ENCODE results near the gene E2F1.

E2F1 gene

GRCh38 chr20:33653900-33654596 is 32.1 kb downstream of the E2F1 start:
- H3K9me3 ChIP-seq (ENCODE audit: insufficient read depth, low read depth, low read length): peaks cover 1% of the 10 kb centered on the region
- no peak overlapping the region for H3K27ac ChIP-seq (ENCODE audit: low read depth, low read length)
- H3K14ac ChIP-seq (ENCODE audit: low read length): no peak overlapping the region
- H2BK5ac ChIP-seq (ENCODE audit: low read depth, low read length, poor library complexity): no peak overlapping the region
- no peak overlapping the region for H4K8ac ChIP-seq (ENCODE audit: low read depth, low read length)
- no peaks in the 10 kb centered on the region for H3K79me2 ChIP-seq (ENCODE audit: control insufficient read depth, insufficient read depth, low read length, poor library complexity)
- no peaks in the 10 kb centered on the region for H3K79me1 ChIP-seq (ENCODE audit: low read length)
- H2AK5ac ChIP-seq (ENCODE audit: low read length): no peak overlapping the region
- H2AFZ ChIP-seq (ENCODE audit: insufficient read depth, low read length, poor library complexity): no peak overlapping the region
- H2BK12ac ChIP-seq (ENCODE audit: low read length): no peak overlapping the region
- H4K12ac ChIP-seq (ENCODE audit: low read depth, low read length): no peak overlapping the region
- peak; percentile 64 to 78 for DNase-seq
- no peak overlapping the region for H3K23ac ChIP-seq (ENCODE audit: low read length)
- no peak overlapping the region for H3K4me2 ChIP-seq (ENCODE audit: low read length)
- no peak overlapping the region for H3K4ac ChIP-seq (ENCODE audit: low read depth, low read length)
- no peak overlapping the region for H2BK120ac ChIP-seq (ENCODE audit: insufficient read depth, low read length, poor library complexity)
- H3K27me3 ChIP-seq (ENCODE audit: insufficient read depth, low read length): no peaks in the 10 kb centered on the region
- no CpG with 5 or more reads among the region's 11 CpGs for WGBS (ENCODE audit: extremely low coverage, insufficient coverage, insufficient read length)
- H3K18ac ChIP-seq (ENCODE audit: low read length): no peak overlapping the region
- H3K36me3 ChIP-seq (ENCODE audit: control insufficient read depth in 1 of 2, insufficient read depth in 2 of 2, low read length in 2 of 2): peaks cover 22 to 26% of the 10 kb centered on the region in 2 experiments
- peaks cover 7% of the 10 kb centered on the region in 2 experiments for H3K4me1 ChIP-seq (ENCODE audit: control insufficient read depth in 1 of 2, insufficient read depth in 2 of 2, low read length in 2 of 2)
- H3K9ac ChIP-seq (ENCODE audit: low read length): no peak overlapping the region
- no peak overlapping the region for H3K4me3 ChIP-seq (ENCODE audit: low read depth, low read length)
- no peak overlapping the region for H4K91ac ChIP-seq (ENCODE audit: low read depth, low read length)

GRCh38 chr20:33653218-33653899 is 32.8 kb downstream of the E2F1 start:
- Histone ChIP-seq H3K27me3 (ENCODE audit: insufficient read depth, low read length) (no peaks in the 10 kb centered on the region), H4K91ac (ENCODE audit: low read depth, low read length) (no peak overlapping the region), H3K4me1 (ENCODE audit: control insufficient read depth in 1 of 2, insufficient read depth in 2 of 2, low read length in 2 of 2) (peaks cover 7 to 9% of the 10 kb centered on the region in 2 experiments), H3K18ac (ENCODE audit: low read length) (no peak overlapping the region), H3K14ac (ENCODE audit: low read length) (no peak overlapping the region), H3K4me2 (ENCODE audit: low read length) (no peak overlapping the region), H3K4ac (ENCODE audit: low read depth, low read length) (no peak overlapping the region), H2BK12ac (ENCODE audit: low read length) (no peak overlapping the region), H3K23ac (ENCODE audit: low read length) (no peak overlapping the region), H2BK120ac (ENCODE audit: insufficient read depth, low read length, poor library complexity) (no peak overlapping the region), H4K8ac (ENCODE audit: low read depth, low read length) (no peak overlapping the region), H2BK5ac (ENCODE audit: low read depth, low read length, poor library complexity) (no peak overlapping the region), H4K12ac (ENCODE audit: low read depth, low read length) (no peak overlapping the region), H3K9me3 (ENCODE audit: insufficient read depth, low read depth, low read length) (no peaks in the 10 kb centered on the region), H3K27ac (ENCODE audit: low read depth, low read length) (no peak overlapping the region), H3K36me3 (ENCODE audit: control insufficient read depth in 1 of 2, insufficient read depth in 2 of 2, low read length in 2 of 2) (peaks cover 16 to 19% of the 10 kb centered on the region in 2 experiments), H2AFZ (ENCODE audit: insufficient read depth, low read length, poor library complexity) (no peak overlapping the region), H3K9ac (ENCODE audit: low read length) (no peak overlapping the region), H2AK5ac (ENCODE audit: low read length) (no peak overlapping the region), H3K79me1 (ENCODE audit: low read length) (no peaks in the 10 kb centered on the region), H3K79me2 (ENCODE audit: control insufficient read depth, insufficient read depth, low read length, poor library complexity) (no peaks in the 10 kb centered on the region), H3K4me3 (ENCODE audit: low read depth, low read length) (no peak overlapping the region)
- WGBS (ENCODE audit: extremely low coverage, insufficient coverage, insufficient read length): no CpG with 5 or more reads among the region's 16 CpGs
- peak in 1 of 2 donors; percentile 65 for DNase-seq

- Histone ChIP-seq H4K8ac (ENCODE audit: low read depth, low read length) (no peak overlapping the region), H3K4me3 (ENCODE audit: low read depth, low read length) (no peak overlapping the region), H3K27ac (ENCODE audit: low read depth, low read length) (no peak overlapping the region), H3K79me1 (ENCODE audit: low read length) (no peaks in the 10 kb centered on the region), H3K23ac (ENCODE audit: low read length) (no peak overlapping the region), H3K4ac (ENCODE audit: low read depth, low read length) (no peak overlapping the region), H2BK120ac (ENCODE audit: insufficient read depth, low read length, poor library complexity) (no peak overlapping the region), H3K9me3 (ENCODE audit: insufficient read depth, low read depth, low read length) (no peaks in the 10 kb centered on the region), H3K27me3 (ENCODE audit: insufficient read depth, low read length) (no peaks in the 10 kb centered on the region), H3K36me3 (ENCODE audit: control insufficient read depth in 1 of 2, insufficient read depth in 2 of 2, low read length in 2 of 2) (peaks cover 2 to 6% of the 10 kb centered on the region in 2 experiments), H4K91ac (ENCODE audit: low read depth, low read length) (no peak overlapping the region), H2BK5ac (ENCODE audit: low read depth, low read length, poor library complexity) (no peak overlapping the region), H3K79me2 (ENCODE audit: control insufficient read depth, insufficient read depth, low read length, poor library complexity) (no peaks in the 10 kb centered on the region), H3K18ac (ENCODE audit: low read length) (no peak overlapping the region), H2BK12ac (ENCODE audit: low read length) (no peak overlapping the region), H3K4me1 (ENCODE audit: control insufficient read depth in 1 of 2, insufficient read depth in 2 of 2, low read length in 2 of 2) (peaks cover 7 to 10% of the 10 kb centered on the region in 2 experiments), H2AFZ (ENCODE audit: insufficient read depth, low read length, poor library complexity) (no peak overlapping the region), H3K9ac (ENCODE audit: low read length) (no peak overlapping the region), H2AK5ac (ENCODE audit: low read length) (no peak overlapping the region), H3K4me2 (ENCODE audit: low read length) (no peak overlapping the region), H4K12ac (ENCODE audit: low read depth, low read length) (no peak overlapping the region), H3K14ac (ENCODE audit: low read length) (no peak overlapping the region)
- no CpG with 5 or more reads among the region's 13 CpGs for WGBS (ENCODE audit: extremely low coverage, insufficient coverage, insufficient read length)
- DNase-seq: peak in 1 of 2 donors; percentile 24
Measured at GRCh38 chr20:33651562-33652048, 34.6 kb downstream of the E2F1 start.

GRCh38 chr20:33650753-33651561 is 35.2 kb downstream of the E2F1 start:
- Histone ChIP-seq H2BK12ac (ENCODE audit: low read length) (no peak overlapping the region), H2BK120ac (ENCODE audit: insufficient read depth, low read length, poor library complexity) (no peak overlapping the region), H3K4me3 (ENCODE audit: low read depth, low read length) (no peak overlapping the region), H3K27me3 (ENCODE audit: insufficient read depth, low read length) (no peaks in the 10 kb centered on the region), H4K12ac (ENCODE audit: low read depth, low read length) (no peak overlapping the region), H2AFZ (ENCODE audit: insufficient read depth, low read length, poor library complexity) (no peak overlapping the region), H3K14ac (ENCODE audit: low read length) (no peak overlapping the region), H4K91ac (ENCODE audit: low read depth, low read length) (no peak overlapping the region), H4K8ac (ENCODE audit: low read depth, low read length) (no peak overlapping the region), H3K23ac (ENCODE audit: low read length) (no peak overlapping the region), H3K9me3 (ENCODE audit: insufficient read depth, low read depth, low read length) (no peaks in the 10 kb centered on the region), H3K27ac (ENCODE audit: low read depth, low read length) (no peak overlapping the region), H3K9ac (ENCODE audit: low read length) (no peak overlapping the region), H3K4me2 (ENCODE audit: low read length) (no peak overlapping the region), H3K36me3 (ENCODE audit: control insufficient read depth in 1 of 2, insufficient read depth in 2 of 2, low read length in 2 of 2) (peaks cover 2 to 6% of the 10 kb centered on the region in 2 experiments), H3K4ac (ENCODE audit: low read depth, low read length) (no peak overlapping the region), H3K79me1 (ENCODE audit: low read length) (no peaks in the 10 kb centered on the region), H3K4me1 (ENCODE audit: control insufficient read depth in 1 of 2, insufficient read depth in 2 of 2, low read length in 2 of 2) (peaks cover 7 to 10% of the 10 kb centered on the region in 2 experiments), H3K18ac (ENCODE audit: low read length) (no peak overlapping the region), H2AK5ac (ENCODE audit: low read length) (no peak overlapping the region), H3K79me2 (ENCODE audit: control insufficient read depth, insufficient read depth, low read length, poor library complexity) (no peaks in the 10 kb centered on the region), H2BK5ac (ENCODE audit: low read depth, low read length, poor library complexity) (no peak overlapping the region)
- peak; percentile 66 to 82 for DNase-seq
- no CpG with 5 or more reads among the region's 10 CpGs for WGBS (ENCODE audit: extremely low coverage, insufficient coverage, insufficient read length)

Data from trophoblast cell (in vitro differentiated cells and primary cell).